ENCODE data around the gene NOL3.

- TF ChIP-seq CTCF (conservative IDR thresholded peaks at IDR 0.05) = no peak
- TF ChIP-seq ZFX (IDR thresholded peaks at IDR 0.05) = no peak
Measured at GRCh38 chr16:67156143-67156844, 14.0 kb upstream of the NOL3 start.

Measured in C4-2B (cell line).